ENCODE results near the gene ADGRA3. TPM values are rescaled to one million over a fixed set of nuclear protein-coding genes. Genes with fewer than 3 reads are reported as not detected.

Gene ADGRA3
- total RNA-seq, 1 experiment from 2014 or later: 40.5 TPM

DNA sequence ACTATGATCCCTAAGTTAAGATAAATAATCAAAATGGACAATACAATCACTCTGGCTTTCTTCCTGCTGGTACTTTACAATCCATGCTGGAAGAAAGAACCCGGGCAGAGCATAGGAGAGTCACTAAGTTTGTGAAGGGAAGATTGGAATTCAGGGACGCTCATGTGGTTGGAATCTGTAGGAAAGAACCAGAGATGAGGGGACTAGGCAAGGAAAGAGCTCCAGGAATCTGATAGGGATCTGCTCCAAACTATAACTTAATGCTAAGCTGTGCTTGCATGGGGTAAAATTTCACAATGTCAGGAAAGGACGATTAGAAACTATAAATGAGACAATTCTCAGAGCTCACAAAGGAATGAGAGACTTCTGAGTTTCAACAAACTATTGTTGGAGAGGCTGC lies 167.5 kb downstream of the ADGRA3 start (continued):
- TF ChIP-seq, protein P1, sequence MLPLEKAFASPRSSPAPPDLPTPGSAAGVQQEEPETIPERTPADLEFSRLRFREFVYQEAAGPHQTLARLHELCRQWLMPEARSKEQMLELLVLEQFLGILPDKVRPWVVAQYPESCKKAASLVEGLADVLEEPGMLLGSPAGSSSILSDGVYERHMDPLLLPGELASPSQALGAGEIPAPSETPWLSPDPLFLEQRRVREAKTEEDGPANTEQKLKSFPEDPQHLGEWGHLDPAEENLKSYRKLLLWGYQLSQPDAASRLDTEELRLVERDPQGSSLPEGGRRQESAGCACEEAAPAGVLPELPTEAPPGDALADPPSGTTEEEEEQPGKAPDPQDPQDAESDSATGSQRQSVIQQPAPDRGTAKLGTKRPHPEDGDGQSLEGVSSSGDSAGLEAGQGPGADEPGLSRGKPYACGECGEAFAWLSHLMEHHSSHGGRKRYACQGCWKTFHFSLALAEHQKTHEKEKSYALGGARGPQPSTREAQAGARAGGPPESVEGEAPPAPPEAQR (CRISPR knock-in tag; IDR thresholded peaks at IDR 0.05): no peak
- no peak for TF ChIP-seq NFYB (CRISPR knock-in tag; conservative IDR thresholded peaks at IDR 0.05; ENCODE audit: low read depth)
- TF ChIP-seq ZNF416 (CRISPR knock-in tag; IDR thresholded peaks at IDR 0.05): no peak
- no peak for TF ChIP-seq ZBTB21 (CRISPR knock-in tag; IDR thresholded peaks at IDR 0.05; ENCODE audit: borderline replicate concordance)
- TF ChIP-seq, protein P2, sequence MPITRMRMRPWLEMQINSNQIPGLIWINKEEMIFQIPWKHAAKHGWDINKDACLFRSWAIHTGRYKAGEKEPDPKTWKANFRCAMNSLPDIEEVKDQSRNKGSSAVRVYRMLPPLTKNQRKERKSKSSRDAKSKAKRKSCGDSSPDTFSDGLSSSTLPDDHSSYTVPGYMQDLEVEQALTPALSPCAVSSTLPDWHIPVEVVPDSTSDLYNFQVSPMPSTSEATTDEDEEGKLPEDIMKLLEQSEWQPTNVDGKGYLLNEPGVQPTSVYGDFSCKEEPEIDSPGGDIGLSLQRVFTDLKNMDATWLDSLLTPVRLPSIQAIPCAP (CRISPR knock-in tag; IDR thresholded peaks at IDR 0.05): no peak
- TF ChIP-seq ZNF219 (CRISPR knock-in tag; IDR thresholded peaks at IDR 0.05; ENCODE audit: borderline replicate concordance): no peak

DNA sequence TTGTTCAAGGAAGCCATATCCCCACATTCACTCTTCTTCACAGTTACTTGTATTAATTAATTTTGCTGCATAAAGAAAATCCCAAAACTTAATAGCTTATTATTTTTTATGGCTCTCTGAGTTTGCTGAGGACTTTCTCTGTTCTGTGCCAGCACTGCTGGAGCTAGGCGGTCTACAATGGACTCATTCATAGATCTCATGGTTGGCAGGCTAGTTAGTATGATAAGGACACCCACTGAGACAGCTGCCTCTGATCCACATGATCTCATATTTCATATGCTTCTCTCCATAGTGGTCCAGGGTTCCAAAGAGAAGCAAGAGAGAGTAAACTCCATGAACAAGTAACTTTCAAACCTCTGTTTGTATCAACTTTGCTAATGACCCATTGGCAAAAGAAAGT lies 170.2 kb downstream of the ADGRA3 start:
- no peak overlapping the region for H3K27ac Mint-ChIP-seq
- no peak overlapping the region for H3K4me3 Mint-ChIP-seq
- no peaks in the 10 kb centered on the region for H3K27me3 Mint-ChIP-seq (ENCODE audit: low read depth)
- no peak for ATAC-seq
- H3K36me3 Mint-ChIP-seq: peaks cover 8% of the 10 kb centered on the region; the same call in 1 of the 2 replicates
- CTCF ChIA-PET: interaction anchor here (1.3 kb wide), 1 partner anchor 557 kb away, joined by 3 read pairs; no protein-coding TSS in a partner anchor
- DNase-seq (ENCODE audit: low spot score): no peak
- peaks cover 18% of the 10 kb centered on the region for H3K9me3 Mint-ChIP-seq
- TF ChIP-seq ZNF138 (CRISPR knock-in tag; conservative IDR thresholded peaks at IDR 0.05) (no peak), PRRX2 (CRISPR knock-in tag; IDR thresholded peaks at IDR 0.05) (no peak), ELF4 (CRISPR knock-in tag; IDR thresholded peaks at IDR 0.05; ENCODE audit: low read depth) (no peak), RORB (CRISPR knock-in tag; IDR thresholded peaks at IDR 0.05) (no peak), ZNF121 (CRISPR knock-in tag; IDR thresholded peaks at IDR 0.05) (no peak), FOXK1 (CRISPR knock-in tag; IDR thresholded peaks at IDR 0.05) (no peak)
- TF ChIP-seq, protein P1 (CRISPR knock-in tag; IDR thresholded peaks at IDR 0.05): no peak
- TF ChIP-seq, protein P3, sequence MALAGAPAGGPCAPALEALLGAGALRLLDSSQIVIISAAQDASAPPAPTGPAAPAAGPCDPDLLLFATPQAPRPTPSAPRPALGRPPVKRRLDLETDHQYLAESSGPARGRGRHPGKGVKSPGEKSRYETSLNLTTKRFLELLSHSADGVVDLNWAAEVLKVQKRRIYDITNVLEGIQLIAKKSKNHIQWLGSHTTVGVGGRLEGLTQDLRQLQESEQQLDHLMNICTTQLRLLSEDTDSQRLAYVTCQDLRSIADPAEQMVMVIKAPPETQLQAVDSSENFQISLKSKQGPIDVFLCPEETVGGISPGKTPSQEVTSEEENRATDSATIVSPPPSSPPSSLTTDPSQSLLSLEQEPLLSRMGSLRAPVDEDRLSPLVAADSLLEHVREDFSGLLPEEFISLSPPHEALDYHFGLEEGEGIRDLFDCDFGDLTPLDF (CRISPR knock-in tag; IDR thresholded peaks at IDR 0.05): no peak
- TF ChIP-seq, protein P4, sequence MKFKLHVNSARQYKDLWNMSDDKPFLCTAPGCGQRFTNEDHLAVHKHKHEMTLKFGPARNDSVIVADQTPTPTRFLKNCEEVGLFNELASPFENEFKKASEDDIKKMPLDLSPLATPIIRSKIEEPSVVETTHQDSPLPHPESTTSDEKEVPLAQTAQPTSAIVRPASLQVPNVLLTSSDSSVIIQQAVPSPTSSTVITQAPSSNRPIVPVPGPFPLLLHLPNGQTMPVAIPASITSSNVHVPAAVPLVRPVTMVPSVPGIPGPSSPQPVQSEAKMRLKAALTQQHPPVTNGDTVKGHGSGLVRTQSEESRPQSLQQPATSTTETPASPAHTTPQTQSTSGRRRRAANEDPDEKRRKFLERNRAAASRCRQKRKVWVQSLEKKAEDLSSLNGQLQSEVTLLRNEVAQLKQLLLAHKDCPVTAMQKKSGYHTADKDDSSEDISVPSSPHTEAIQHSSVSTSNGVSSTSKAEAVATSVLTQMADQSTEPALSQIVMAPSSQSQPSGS (CRISPR knock-in tag; IDR thresholded peaks at IDR 0.05; ENCODE audit: borderline replicate concordance, low read depth): no peak
- H3K4me1 Mint-ChIP-seq: no peaks in the 10 kb centered on the region
- POLR2A ChIA-PET: no interaction called here

DNA sequence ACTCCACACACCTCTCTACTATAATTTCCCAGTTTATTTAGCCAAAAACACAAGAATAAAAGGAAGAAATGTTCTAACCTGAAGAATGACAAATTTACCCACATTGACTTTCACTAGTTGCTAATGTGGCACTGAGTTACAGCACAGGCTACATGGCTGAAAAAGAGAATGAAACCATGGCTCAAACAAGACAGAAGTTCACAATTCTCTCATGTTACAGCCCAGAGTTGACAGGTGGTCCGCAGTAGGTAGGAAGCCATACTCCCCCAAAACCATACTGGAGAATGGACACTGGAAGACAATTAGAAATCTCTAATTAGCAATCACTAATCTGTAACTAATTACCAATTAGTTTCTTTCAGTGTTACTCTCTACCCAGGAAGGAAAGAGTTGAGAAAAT lies 170.8 kb downstream of the ADGRA3 start:
- H3K4me1 Mint-ChIP-seq: no peaks in the 10 kb centered on the region
- CTCF ChIA-PET: no interaction called here
- TF ChIP-seq HMGA2 (CRISPR knock-in tag; IDR thresholded peaks at IDR 0.05): no peak
- TF ChIP-seq, protein P5, sequence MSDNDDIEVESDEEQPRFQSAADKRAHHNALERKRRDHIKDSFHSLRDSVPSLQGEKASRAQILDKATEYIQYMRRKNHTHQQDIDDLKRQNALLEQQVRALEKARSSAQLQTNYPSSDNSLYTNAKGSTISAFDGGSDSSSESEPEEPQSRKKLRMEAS (CRISPR knock-in tag; IDR thresholded peaks at IDR 0.05): no peak
- TF ChIP-seq EMX1 (CRISPR knock-in tag; IDR thresholded peaks at IDR 0.05): no peak
- no peak for TF ChIP-seq TCF7 (CRISPR knock-in tag; IDR thresholded peaks at IDR 0.05; ENCODE audit: low read depth)
- TF ChIP-seq, protein P6, sequence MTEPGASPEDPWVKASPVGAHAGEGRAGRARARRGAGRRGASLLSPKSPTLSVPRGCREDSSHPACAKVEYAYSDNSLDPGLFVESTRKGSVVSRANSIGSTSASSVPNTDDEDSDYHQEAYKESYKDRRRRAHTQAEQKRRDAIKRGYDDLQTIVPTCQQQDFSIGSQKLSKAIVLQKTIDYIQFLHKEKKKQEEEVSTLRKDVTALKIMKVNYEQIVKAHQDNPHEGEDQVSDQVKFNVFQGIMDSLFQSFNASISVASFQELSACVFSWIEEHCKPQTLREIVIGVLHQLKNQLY (CRISPR knock-in tag; IDR thresholded peaks at IDR 0.05): no peak
- no peak for TF ChIP-seq FOXP1 (CRISPR knock-in tag; IDR thresholded peaks at IDR 0.05; ENCODE audit: borderline replicate concordance)
- no peak for TF ChIP-seq ZNF671 (CRISPR knock-in tag; IDR thresholded peaks at IDR 0.05)
- TF ChIP-seq ELF4 (CRISPR knock-in tag; IDR thresholded peaks at IDR 0.05; ENCODE audit: low read depth): no peak
- TF ChIP-seq, protein P3 (CRISPR knock-in tag; IDR thresholded peaks at IDR 0.05): no peak
- TF ChIP-seq GTF2I (CRISPR knock-in tag; conservative IDR thresholded peaks at IDR 0.05): no peak
- TF ChIP-seq TP53 (CRISPR knock-in tag; IDR thresholded peaks at IDR 0.05): no peak
- TF ChIP-seq, protein P7, sequence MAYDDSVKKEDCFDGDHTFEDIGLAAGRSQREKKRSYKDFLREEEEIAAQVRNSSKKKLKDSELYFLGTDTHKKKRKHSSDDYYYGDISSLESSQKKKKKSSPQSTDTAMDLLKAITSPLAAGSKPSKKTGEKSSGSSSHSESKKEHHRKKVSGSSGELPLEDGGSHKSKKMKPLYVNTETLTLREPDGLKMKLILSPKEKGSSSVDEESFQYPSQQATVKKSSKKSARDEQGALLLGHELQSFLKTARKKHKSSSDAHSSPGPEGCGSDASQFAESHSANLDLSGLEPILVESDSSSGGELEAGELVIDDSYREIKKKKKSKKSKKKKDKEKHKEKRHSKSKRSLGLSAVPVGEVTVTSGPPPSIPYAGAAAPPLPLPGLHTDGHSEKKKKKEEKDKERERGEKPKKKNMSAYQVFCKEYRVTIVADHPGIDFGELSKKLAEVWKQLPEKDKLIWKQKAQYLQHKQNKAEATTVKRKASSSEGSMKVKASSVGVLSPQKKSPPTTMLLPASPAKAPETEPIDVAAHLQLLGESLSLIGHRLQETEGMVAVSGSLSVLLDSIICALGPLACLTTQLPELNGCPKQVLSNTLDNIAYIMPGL (CRISPR knock-in tag; IDR thresholded peaks at IDR 0.05): no peak
- TF ChIP-seq TEAD4 (CRISPR knock-in tag; IDR thresholded peaks at IDR 0.05): no peak

More for the DNA sequence above, 170.8 kb downstream of the ADGRA3 start:
- H3K27ac Mint-ChIP-seq: no peak overlapping the region
- H3K27me3 Mint-ChIP-seq (ENCODE audit: low read depth): no peaks in the 10 kb centered on the region
- H3K4me3 Mint-ChIP-seq: no peak overlapping the region
- no peak for ATAC-seq
- H3K9me3 Mint-ChIP-seq: peaks cover 18% of the 10 kb centered on the region
- no peak for DNase-seq (ENCODE audit: low spot score)
- peaks cover 8% of the 10 kb centered on the region; the same call in 1 of the 2 replicates for H3K36me3 Mint-ChIP-seq
- POLR2A ChIA-PET: no interaction called here
